Skeletal muscle tissue (tissue), 4 donors: ENCODE results near the gene WDR70. TPM values are rescaled to one million over a fixed set of nuclear protein-coding genes. Genes with fewer than 3 reads are reported as not detected.

Experiments
- H3K27ac ChIP-seq: one replicate; pipeline ENCODE4 v1.7.0; 2013; ENCODE audit warnings: mild to moderate bottlenecking, low read depth, low read length, inconsistent platforms
- H3K27me3 ChIP-seq, 3 donors: one replicate each; pipeline ENCODE4 v1.7.0; 2013; ENCODE audit warnings: low read length in 3 of 3; ENCODE audit not compliant: control insufficient read depth in 3 of 3, insufficient read depth in 3 of 3
- H3K36me3 ChIP-seq, 3 donors: one replicate each; pipeline ENCODE4 v1.7.0; 2013; ENCODE audit warnings: low read length in 3 of 3; ENCODE audit not compliant: control insufficient read depth in 3 of 3, insufficient read depth in 3 of 3
- H3K4me1 ChIP-seq, 3 donors: one replicate each; pipeline ENCODE4 v1.7.0; 2013; ENCODE audit warnings: low read length in 3 of 3, mild to moderate bottlenecking in 3 of 3; ENCODE audit not compliant: control insufficient read depth in 3 of 3, insufficient read depth in 3 of 3
- H3K4me3 ChIP-seq, 3 donors: one replicate each; pipeline ENCODE4 v1.7.0; 2013; ENCODE audit warnings: low read length in 3 of 3
- H3K9ac ChIP-seq, 3 donors: one replicate each; pipeline ENCODE4 v1.7.0; 2013; ENCODE audit warnings: low read length in 3 of 3, mild to moderate bottlenecking in 3 of 3, moderate library complexity in 2 of 3, low read depth in 1 of 3
- H3K9me3 ChIP-seq, 3 donors: one replicate each; pipeline ENCODE4 v1.7.0; 2013; ENCODE audit warnings: low read length in 3 of 3; ENCODE audit not compliant: control insufficient read depth in 3 of 3
- total RNA-seq: library from RNA; depleted of rRNA; stranded (reverse); fragments of >200 nt; gene quantifications from one replicate; pipeline ENCODE4 v1.2.3, GENCODE V29; 2014
- donor health status: Osteomylitis.

The WDR70 gene
- total RNA-seq, 1 donor from 2014 or later = 23.0 TPM

- Histone ChIP-seq H3K27ac (no peak overlapping the region), H3K36me3 (no peaks in the 10 kb centered on the region), H3K9me3 (no peaks in the 10 kb centered on the region), H3K4me1 (peaks cover 0 to 7% (median 0%) of the 10 kb centered on the region in 3 donors), H3K9ac (no peak overlapping the region), H3K27me3 (no peaks in the 10 kb centered on the region), H3K4me3 (no peak overlapping the region)
These were observed 390.0 kb downstream of the WDR70 start for GRCh38 chr5:37769108-37769507.

GRCh38 chr5:37769840-37770239 lies 390.7 kb downstream of the WDR70 start:
- H3K4me3 ChIP-seq = no peak overlapping the region
- H3K4me1 ChIP-seq = peaks cover 0 to 7% (median 0%) of the 10 kb centered on the region in 3 donors
- peaks cover 0 to 1% (median 0%) of the 10 kb centered on the region in 3 donors for H3K9me3 ChIP-seq
- no peaks in the 10 kb centered on the region for H3K36me3 ChIP-seq
- H3K27me3 ChIP-seq = no peaks in the 10 kb centered on the region
- H3K27ac ChIP-seq = no peak overlapping the region
- no peak overlapping the region for H3K9ac ChIP-seq

DNA sequence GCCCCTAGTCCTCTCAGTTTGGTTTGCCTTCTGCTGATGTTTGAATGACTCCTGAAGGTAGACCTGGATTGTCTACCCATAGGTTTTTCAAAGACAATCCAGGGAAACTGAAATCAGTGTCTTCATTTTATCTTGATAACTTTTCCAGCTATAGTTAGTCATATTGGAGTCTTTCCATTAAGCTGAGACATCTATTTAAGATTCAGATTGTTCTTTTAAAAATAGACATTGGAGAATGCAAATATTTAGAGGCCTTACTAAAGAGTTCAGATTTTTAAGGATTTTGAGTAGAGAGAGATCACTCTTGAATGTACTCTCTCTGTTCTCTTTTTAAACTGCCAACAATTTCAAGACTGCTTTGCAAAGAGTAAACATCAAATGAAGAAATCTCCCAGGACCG lies 391.7 kb downstream of the WDR70 start:
- Histone ChIP-seq H3K27me3 (no peaks in the 10 kb centered on the region), H3K4me3 (no peak overlapping the region), H3K36me3 (no peaks in the 10 kb centered on the region), H3K4me1 (peaks cover 0 to 7% (median 0%) of the 10 kb centered on the region in 3 donors), H3K27ac (no peak overlapping the region), H3K9me3 (peaks cover 0 to 4% (median 0%) of the 10 kb centered on the region in 3 donors), H3K9ac (no peak overlapping the region)

DNA sequence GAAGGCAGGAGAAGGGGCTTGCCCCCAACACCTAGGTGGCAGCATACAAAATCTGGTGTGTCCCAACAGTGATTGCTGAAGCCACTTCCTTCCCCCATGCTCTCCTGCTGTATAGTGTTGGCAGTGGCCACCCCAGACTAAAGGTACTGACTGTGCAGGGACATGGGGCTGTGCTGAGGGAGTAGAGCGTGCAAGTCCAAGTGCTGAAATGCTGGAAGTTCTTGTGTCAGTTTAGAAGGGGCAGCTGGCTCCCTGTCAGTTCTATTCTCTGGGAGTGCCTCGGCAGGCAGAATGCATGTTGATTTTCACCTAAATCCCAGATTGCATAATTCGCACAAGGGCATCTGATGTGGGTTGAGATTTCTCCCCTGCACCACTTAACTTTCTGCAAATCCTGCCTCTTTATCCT lies 392.1 kb downstream of the WDR70 start:
- H3K4me1 ChIP-seq = peaks cover 0 to 7% (median 0%) of the 10 kb centered on the region in 3 donors
- H3K4me3 ChIP-seq = no peak overlapping the region
- H3K9ac ChIP-seq = no peak overlapping the region
- H3K27me3 ChIP-seq = no peaks in the 10 kb centered on the region
- H3K9me3 ChIP-seq = peaks cover 0 to 4% (median 0%) of the 10 kb centered on the region in 3 donors
- H3K36me3 ChIP-seq = no peaks in the 10 kb centered on the region
- H3K27ac ChIP-seq = no peak overlapping the region

DNA sequence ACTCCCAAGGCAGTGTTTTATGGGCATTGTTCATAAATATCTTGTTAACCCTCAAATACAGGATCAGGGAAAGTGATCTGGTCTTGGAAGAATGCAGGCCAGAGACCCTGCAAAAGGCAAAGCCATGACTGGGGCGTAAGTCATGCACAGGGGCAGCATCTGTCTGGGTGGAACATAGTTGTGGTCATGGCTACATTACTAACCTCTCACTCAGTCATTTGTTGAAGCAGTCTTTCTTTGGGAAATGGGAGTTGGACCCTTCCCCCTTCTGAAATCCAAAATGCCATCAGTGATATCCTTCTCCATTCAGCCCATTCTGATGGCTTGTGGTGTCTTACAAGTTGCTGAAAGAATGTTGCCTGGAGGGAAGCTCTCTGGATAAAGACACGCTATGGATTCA lies 392.6 kb downstream of the WDR70 start:
- Histone ChIP-seq H3K9ac (no peak overlapping the region), H3K36me3 (no peaks in the 10 kb centered on the region), H3K4me3 (no peak overlapping the region), H3K27ac (no peak overlapping the region), H3K27me3 (no peaks in the 10 kb centered on the region), H3K4me1 (peaks cover 0 to 7% (median under 1%) of the 10 kb centered on the region in 3 donors), H3K9me3 (peaks cover 0 to 4% (median 0%) of the 10 kb centered on the region in 3 donors)

DNA sequence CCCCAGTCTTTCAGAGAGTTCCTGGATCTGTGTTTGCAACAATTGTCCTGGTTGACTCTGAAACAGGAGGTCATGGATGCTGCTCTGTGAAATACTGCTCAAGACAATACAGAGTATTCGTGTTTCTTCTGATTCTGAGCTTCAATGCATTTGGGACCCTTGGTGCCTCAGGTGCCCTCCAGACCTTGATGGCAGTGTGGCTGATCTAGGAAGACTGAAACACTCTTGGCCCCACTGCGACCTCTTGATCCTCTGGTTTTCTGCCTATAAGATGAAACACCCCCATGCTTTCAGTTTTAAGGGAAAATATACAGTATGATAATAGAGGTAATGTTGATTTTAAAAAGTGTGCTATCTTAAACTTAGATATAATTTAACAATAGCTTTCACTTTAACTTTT lies 393.1 kb downstream of the WDR70 start:
- Histone ChIP-seq H3K27me3 (no peaks in the 10 kb centered on the region), H3K27ac (no peak overlapping the region), H3K4me1 (peaks cover 4 to 7% (median 5%) of the 10 kb centered on the region in 3 donors), H3K36me3 (no peaks in the 10 kb centered on the region), H3K9me3 (peaks cover 0 to 4% (median 0%) of the 10 kb centered on the region in 3 donors), H3K9ac (no peak overlapping the region), H3K4me3 (no peak overlapping the region)

DNA sequence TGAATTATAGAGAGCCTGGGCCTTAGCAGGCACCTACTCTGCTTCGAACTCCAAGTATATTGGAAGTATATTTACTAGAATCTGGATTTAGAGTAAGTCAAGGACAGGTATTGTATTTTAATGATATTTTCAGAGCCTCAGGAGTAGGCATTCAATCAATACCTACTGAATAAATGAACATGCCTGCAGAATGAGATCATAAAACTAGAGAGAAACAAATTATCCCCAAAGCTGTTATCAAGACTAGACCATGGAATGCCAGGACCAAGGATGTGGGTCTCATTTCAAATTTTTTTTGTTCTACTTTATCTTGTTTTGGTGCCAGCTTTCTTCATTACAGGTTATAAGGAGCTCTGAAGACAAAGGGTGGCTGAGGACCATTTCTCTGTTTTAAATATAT lies 394.7 kb downstream of the WDR70 start:
- Histone ChIP-seq H3K4me1 (peaks cover 4 to 7% (median 5%) of the 10 kb centered on the region in 3 donors), H3K9me3 (peaks cover 0 to 4% (median 0%) of the 10 kb centered on the region in 3 donors), H3K9ac (no peak overlapping the region), H3K27ac (no peak overlapping the region), H3K27me3 (no peaks in the 10 kb centered on the region), H3K4me3 (no peak overlapping the region), H3K36me3 (no peaks in the 10 kb centered on the region)

DNA sequence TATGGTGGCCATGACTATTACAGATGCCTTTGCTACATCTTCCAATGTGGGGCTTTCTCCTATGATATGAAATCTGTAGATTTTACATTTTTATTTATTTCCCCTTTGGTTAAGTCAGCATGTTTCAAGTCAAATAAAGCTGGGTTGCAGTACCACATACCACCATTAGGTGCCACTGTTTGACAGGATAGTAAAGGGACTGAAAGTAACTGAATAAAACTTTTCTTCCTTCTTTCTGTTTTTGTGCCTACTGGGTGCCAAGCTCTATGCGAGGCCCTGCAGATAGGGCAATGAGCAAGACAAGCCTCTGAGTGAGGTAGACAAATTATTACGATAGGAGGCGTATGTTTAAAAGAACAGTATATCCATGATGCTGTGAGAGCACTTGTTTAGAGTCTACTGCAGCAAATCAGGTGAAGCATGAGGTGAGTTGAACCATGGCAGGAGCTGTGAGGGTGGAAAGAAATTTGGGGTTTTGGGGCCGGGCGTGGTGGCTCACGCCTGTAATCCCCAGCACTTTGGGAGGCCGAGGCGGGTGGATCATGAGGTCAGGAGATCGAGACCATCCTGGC lies 395.9 kb downstream of the WDR70 start:
- Histone ChIP-seq H3K36me3 (no peaks in the 10 kb centered on the region), H3K27me3 (no peaks in the 10 kb centered on the region), H3K9ac (no peak overlapping the region), H3K4me1 (peaks cover 4 to 7% (median 5%) of the 10 kb centered on the region in 3 donors), H3K27ac (no peak overlapping the region), H3K9me3 (peaks cover 0 to 4% (median 0%) of the 10 kb centered on the region in 3 donors), H3K4me3 (no peak overlapping the region)

GRCh38 chr5:37776826-37777225 lies 397.7 kb downstream of the WDR70 start:
- Histone ChIP-seq H3K36me3 (no peaks in the 10 kb centered on the region), H3K27me3 (no peaks in the 10 kb centered on the region), H3K4me1 (peaks cover 0 to 5% (median 4%) of the 10 kb centered on the region in 3 donors), H3K9ac (no peak overlapping the region), H3K27ac (no peak overlapping the region), H3K9me3 (peaks cover 0 to 4% (median 0%) of the 10 kb centered on the region in 3 donors), H3K4me3 (no peak overlapping the region)

- H3K36me3 ChIP-seq = no peaks in the 10 kb centered on the region
- no peaks in the 10 kb centered on the region for H3K27me3 ChIP-seq
- H3K27ac ChIP-seq = no peak overlapping the region
- H3K4me3 ChIP-seq = no peak overlapping the region
- peaks cover 0 to 5% (median 4%) of the 10 kb centered on the region in 3 donors for H3K4me1 ChIP-seq
- H3K9me3 ChIP-seq = peaks cover 0 to 4% (median 0%) of the 10 kb centered on the region in 3 donors
- no peak overlapping the region for H3K9ac ChIP-seq
These were observed 398.5 kb downstream of the WDR70 start for GRCh38 chr5:37777432-37778130.
